HEK293T (cell line): ENCODE results near the gene CCDC126.

ENCODE experiments used
- CTCF ChIA-PET: fragments of 350-600 bp; formaldehyde crosslinking; extraction: SDS; loops from one replicate; lab custom pipeline; 2021; ENCODE audit warnings: antibody characterized with exemption, inconsistent platforms; lab: Yijun Ruan, JAX
- POLR2A ChIA-PET: fragments of 350-600 bp; formaldehyde crosslinking; extraction: SDS; loops from one replicate; lab custom pipeline; 2020; ENCODE audit warnings: antibody characterized with exemption, inconsistent platforms; lab: Yijun Ruan, JAX
- DNase-seq: peaks from one replicate; pipeline ENCODE4 v3.0.0; 2012; ENCODE audit warnings: mixed read lengths; ENCODE audit errors: extremely low spot score
- ARNT ChIP-seq: fragments of 450-650 bp; IDR thresholded peaks from 2 replicates; pipeline ENCODE4 v1.6.1; 2017; ENCODE audit warnings: mild to moderate bottlenecking
- BHLHE40 ChIP-seq: fragments of 450-650 bp; IDR thresholded peaks from 2 replicates; pipeline ENCODE4 v1.6.1; 2016; ENCODE audit warnings: mild to moderate bottlenecking, moderate library complexity, borderline replicate concordance
- CTBP1 ChIP-seq: fragments of 450-650 bp; IDR thresholded peaks from 2 replicates; pipeline ENCODE4 v1.6.1; 2016; ENCODE audit warnings: borderline replicate concordance
- ELF4 ChIP-seq: fragments of 450-650 bp; IDR thresholded peaks from 2 replicates; pipeline ENCODE4 v1.6.1; 2017; ENCODE audit warnings: antibody characterized with exemption
- FOXA1 ChIP-seq: fragments of 450-650 bp; IDR thresholded peaks from 2 replicates; pipeline ENCODE4 v1.6.1; 2016; ENCODE audit warnings: mild to moderate bottlenecking
- FOXK2 ChIP-seq: fragments of 450-650 bp; IDR thresholded peaks from 2 replicates; pipeline ENCODE4 v1.6.1; 2016; ENCODE audit warnings: mild to moderate bottlenecking
- FOXM1 ChIP-seq: fragments of 450-650 bp; IDR thresholded peaks from 2 replicates; pipeline ENCODE4 v1.6.1; 2017; ENCODE audit warnings: mild to moderate bottlenecking, borderline replicate concordance
- HDGF ChIP-seq: fragments of 450-650 bp; IDR thresholded peaks from 2 replicates; pipeline ENCODE4 v1.6.1; 2017; ENCODE audit warnings: antibody characterized with exemption, borderline replicate concordance
- L3MBTL2 ChIP-seq: fragments of 450-650 bp; conservative IDR thresholded peaks from 2 replicates; pipeline ENCODE4 v1.6.1; 2016; ENCODE audit warnings: mild to moderate bottlenecking
- LEF1 ChIP-seq: fragments of 450-650 bp; IDR thresholded peaks from 2 replicates; pipeline ENCODE4 v1.6.1; 2017; ENCODE audit warnings: mild to moderate bottlenecking, borderline replicate concordance
- NFRKB ChIP-seq: fragments of 450-650 bp; IDR thresholded peaks from 2 replicates; pipeline ENCODE4 v1.6.1; 2016; ENCODE audit warnings: mild to moderate bottlenecking, moderate library complexity
- SP1 ChIP-seq: fragments of 450-650 bp; IDR thresholded peaks from 2 replicates; pipeline ENCODE4 v1.6.1; 2017
- SUZ12 ChIP-seq: fragments of 450-650 bp; IDR thresholded peaks from 2 replicates; pipeline ENCODE4 v1.6.1; 2016; ENCODE audit warnings: mild to moderate bottlenecking
- TARDBP ChIP-seq: fragments of 450-650 bp; IDR thresholded peaks from 2 replicates; pipeline ENCODE4 v1.6.1; 2016
- ZNF384 ChIP-seq: fragments of 450-650 bp; IDR thresholded peaks from 2 replicates; pipeline ENCODE4 v1.6.1; 2016
- TF ChIP-seq, protein P1 (sequence below): fragments of 450-650 bp; IDR thresholded peaks from 2 replicates; pipeline ENCODE4 v1.6.1; 2016

The CCDC126 gene

DNA sequence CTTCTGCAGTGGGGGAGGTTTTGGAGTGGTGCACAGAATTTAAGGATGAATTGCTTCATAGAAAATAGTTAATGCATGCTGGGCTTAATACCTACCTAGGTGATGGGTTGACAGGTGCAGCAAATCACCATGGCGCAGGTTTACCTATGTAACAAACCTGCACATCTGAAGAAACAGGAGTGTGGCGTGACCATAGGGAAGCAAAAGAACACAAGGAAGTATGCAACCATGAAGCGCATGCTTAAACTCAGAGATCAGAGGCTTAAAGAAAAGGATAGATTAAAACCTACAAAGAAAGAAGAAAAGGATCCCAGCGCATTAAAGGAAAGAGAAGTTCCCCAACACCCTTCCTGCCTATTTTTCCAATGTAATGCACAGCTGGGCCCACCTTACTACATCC lies 22.0 kb downstream of the CCDC126 start:
- ChIA-PET CTCF (no interaction called here), POLR2A (no interaction called here)
- DNase-seq, result no peak
- TF ChIP-seq LEF1 (no peak), HDGF (no peak), SP1 (no peak), ELF4 (no peak), SUZ12 (no peak), ARNT (no peak), NFRKB (no peak), FOXA1 (no peak), ZNF384 (no peak), CTBP1 (no peak), FOXK2 (no peak)
- TF ChIP-seq, protein P1, sequence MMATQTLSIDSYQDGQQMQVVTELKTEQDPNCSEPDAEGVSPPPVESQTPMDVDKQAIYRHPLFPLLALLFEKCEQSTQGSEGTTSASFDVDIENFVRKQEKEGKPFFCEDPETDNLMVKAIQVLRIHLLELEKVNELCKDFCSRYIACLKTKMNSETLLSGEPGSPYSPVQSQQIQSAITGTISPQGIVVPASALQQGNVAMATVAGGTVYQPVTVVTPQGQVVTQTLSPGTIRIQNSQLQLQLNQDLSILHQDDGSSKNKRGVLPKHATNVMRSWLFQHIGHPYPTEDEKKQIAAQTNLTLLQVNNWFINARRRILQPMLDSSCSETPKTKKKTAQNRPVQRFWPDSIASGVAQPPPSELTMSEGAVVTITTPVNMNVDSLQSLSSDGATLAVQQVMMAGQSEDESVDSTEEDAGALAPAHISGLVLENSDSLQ, result no peak

DNA sequence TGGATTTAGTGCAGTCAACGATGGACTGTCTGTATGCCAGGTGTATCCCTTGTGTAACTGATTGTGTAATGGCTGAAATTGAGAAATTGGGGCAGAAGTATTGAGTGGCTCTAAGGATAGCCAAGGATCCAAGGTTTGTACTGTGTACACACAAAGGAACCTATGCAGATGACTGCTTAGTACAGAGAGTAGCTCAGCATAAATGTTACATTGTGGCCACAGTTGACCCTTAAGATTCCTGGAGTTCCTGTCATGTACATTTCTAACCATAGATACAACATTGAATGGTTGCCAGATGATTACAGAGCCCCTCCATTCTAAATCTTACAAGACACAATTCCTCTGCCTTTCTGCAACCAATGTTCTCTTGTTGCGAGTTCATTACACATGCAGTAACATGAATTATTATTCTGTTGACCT lies 25.3 kb downstream of the CCDC126 start:
- TF ChIP-seq NFRKB (no peak), FOXA1 (no peak), FOXK2 (no peak), ZNF384 (no peak), SUZ12 (no peak), L3MBTL2 (no peak), ARNT (no peak), CTBP1 (no peak), SP1 (no peak), ELF4 (no peak), TARDBP (no peak), HDGF (no peak)
- TF ChIP-seq, protein P1, result no peak
- DNase-seq, result no peak
- ChIA-PET POLR2A (no interaction called here), CTCF (interaction anchor here (0.6 kb wide), 1 partner anchor 182 kb away, joined by 5 read pairs; no protein-coding TSS in a partner anchor)

DNA sequence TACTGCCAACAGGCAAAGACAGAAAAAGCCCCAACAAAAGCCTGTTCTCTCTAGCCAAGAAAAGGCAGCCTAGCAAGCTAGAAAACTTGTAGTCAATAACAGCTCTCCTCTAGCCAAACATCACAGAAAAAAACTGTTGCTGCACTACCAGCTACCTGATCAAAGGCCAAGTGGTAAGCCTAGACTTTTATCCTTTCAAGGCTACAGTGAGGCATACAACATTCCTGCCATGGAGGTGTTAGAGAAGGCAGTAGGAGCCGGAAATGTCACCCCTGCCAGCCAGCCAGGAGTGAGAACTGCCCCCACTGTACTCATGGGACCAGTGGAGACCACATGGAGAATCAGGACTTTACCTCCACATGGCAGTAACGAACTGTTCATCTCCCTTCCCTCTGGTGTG lies 31.2 kb downstream of the CCDC126 start:
- CTCF ChIA-PET, result no interaction called here
- TF ChIP-seq L3MBTL2 (no peak), LEF1 (no peak), CTBP1 (no peak), TARDBP (no peak), BHLHE40 (no peak), FOXK2 (no peak), HDGF (no peak)
- TF ChIP-seq, protein P1, result no peak
- no peak for DNase-seq
- POLR2A ChIA-PET, result no interaction called here

DNA sequence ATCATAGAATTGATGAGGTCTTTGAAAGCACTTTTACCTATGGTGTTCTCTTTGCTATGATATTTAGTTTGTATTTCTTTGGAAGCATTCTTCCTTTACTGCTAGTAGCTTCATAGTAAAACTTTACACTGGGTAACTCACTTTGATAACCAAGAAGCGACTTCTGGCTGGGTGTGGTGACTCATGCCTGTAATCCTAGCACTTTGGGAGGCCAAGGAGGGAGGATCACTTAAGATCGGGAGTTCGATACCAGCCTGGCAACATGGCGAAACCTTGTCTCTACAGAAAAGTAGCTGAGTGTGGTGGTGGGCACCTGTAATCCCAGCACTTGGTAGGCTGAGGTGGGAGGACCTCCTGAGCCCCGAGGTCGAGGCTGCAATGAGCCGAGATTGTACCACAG lies 36.2 kb downstream of the CCDC126 start:
- ChIA-PET POLR2A (no interaction called here), CTCF (interaction anchor here (0.6 kb wide), 1 partner anchor 65 kb away, joined by 4 read pairs; no protein-coding TSS in a partner anchor)
- no peak for DNase-seq
- no peak for TF ChIP-seq BHLHE40
- no peak for TF ChIP-seq FOXA1
- TF ChIP-seq, protein P1, result no peak
- no peak for TF ChIP-seq FOXK2
- no peak for TF ChIP-seq SUZ12
- TF ChIP-seq ELF4, result no peak
- TF ChIP-seq SP1, result no peak
- TF ChIP-seq LEF1, result no peak
- TF ChIP-seq TARDBP, result no peak
- TF ChIP-seq L3MBTL2, result no peak
- no peak for TF ChIP-seq ZNF384

DNA sequence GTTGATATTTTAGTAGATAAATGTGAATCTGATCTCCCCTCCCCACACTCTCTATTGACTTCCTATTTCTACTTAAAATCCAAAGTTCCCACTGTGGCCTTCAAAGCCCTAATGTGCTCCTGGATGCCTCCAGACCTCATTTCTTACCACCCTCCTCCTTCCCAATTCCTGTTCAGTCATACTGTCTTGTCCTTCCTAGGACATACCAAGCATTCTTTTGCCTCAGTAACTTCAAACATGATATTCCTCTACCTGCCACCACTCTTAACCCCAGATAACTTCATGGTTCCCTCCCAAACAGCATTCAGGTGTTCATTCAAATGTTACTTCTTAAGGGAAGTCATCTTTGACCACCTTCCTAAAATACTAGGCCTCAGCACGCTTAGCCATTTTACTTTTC lies 48.6 kb downstream of the CCDC126 start:
- POLR2A ChIA-PET, result no interaction called here

More for the DNA sequence above, 48.6 kb downstream of the CCDC126 start:
- CTCF ChIA-PET, result no interaction called here
- TF ChIP-seq FOXM1 (no peak), BHLHE40 (no peak), NFRKB (no peak), TARDBP (no peak), SUZ12 (no peak), LEF1 (no peak), L3MBTL2 (no peak), SP1 (no peak), HDGF (no peak), CTBP1 (no peak), FOXA1 (no peak), ZNF384 (no peak), FOXK2 (no peak), ARNT (no peak), ELF4 (no peak)
- TF ChIP-seq, protein P1, result no peak
- no peak for DNase-seq
